HG02852 (cell line): ENCODE measurements around the gene SORCS2.

Source experiments
- ATAC-seq: cut with Tn5 transposase; IDR thresholded peaks from one replicate; pipeline ENCODE4 v1.9.1; 2021; ENCODE audit warnings: mild to moderate bottlenecking, moderate library complexity; ENCODE audit not compliant: unreplicated experiment

SORCS2 gene

GRCh38 chr4:7365462-7366179 is 173.3 kb downstream of the SORCS2 start:
- no peak for ATAC-seq

GRCh38 chr4:7366180-7366945 is 174.0 kb downstream of the SORCS2 start:
- no peak for ATAC-seq

GRCh38 chr4:7366954-7367353 is 174.6 kb downstream of the SORCS2 start:
- ATAC-seq = no peak

- no peak for ATAC-seq
These were observed 175.1 kb downstream of the SORCS2 start for GRCh38 chr4:7367406-7367805.

- ATAC-seq = no peak
These were observed 175.5 kb downstream of the SORCS2 start for GRCh38 chr4:7367864-7368277.

GRCh38 chr4:7368296-7368695 is 176.0 kb downstream of the SORCS2 start:
- ATAC-seq = no peak

GRCh38 chr4:7369511-7369910 is 177.2 kb downstream of the SORCS2 start:
- ATAC-seq = no peak

- no peak for ATAC-seq
These were observed 177.7 kb downstream of the SORCS2 start for GRCh38 chr4:7370038-7370437.

GRCh38 chr4:7371210-7371941 is 179.0 kb downstream of the SORCS2 start:
- no peak for ATAC-seq

- no peak for ATAC-seq
These were observed 180.3 kb downstream of the SORCS2 start for GRCh38 chr4:7372673-7373072.

- no peak for ATAC-seq
These were observed 182.2 kb downstream of the SORCS2 start for GRCh38 chr4:7374571-7374970.

- ATAC-seq = no peak
These were observed 183.1 kb downstream of the SORCS2 start for GRCh38 chr4:7375427-7375826.

- no peak for ATAC-seq
These were observed 185.0 kb downstream of the SORCS2 start for GRCh38 chr4:7377223-7377865.

- ATAC-seq = no peak
These were observed 186.8 kb downstream of the SORCS2 start for GRCh38 chr4:7379186-7379585.

- no peak for ATAC-seq
These were observed 187.4 kb downstream of the SORCS2 start for GRCh38 chr4:7379719-7380118.

- no peak for ATAC-seq
These were observed 189.0 kb downstream of the SORCS2 start for GRCh38 chr4:7381221-7381889.

GRCh38 chr4:7381890-7382633 is 189.7 kb downstream of the SORCS2 start:
- no peak for ATAC-seq

GRCh38 chr4:7382634-7383014 is 190.3 kb downstream of the SORCS2 start:
- no peak for ATAC-seq

GRCh38 chr4:7383266-7383665 is 190.9 kb downstream of the SORCS2 start:
- ATAC-seq = no peak
